Activated CD8-positive, alpha-beta memory T cell treated with anti-CD3 and anti-CD28 coated beads, Interleukin-2, amount 50 U/mL, for 24 hours (primary cell): ENCODE measurements around the gene KRT34.

ENCODE experiments used
- DNase-seq: peaks from one replicate; pipeline ENCODE4 v3.0.0-alpha.2; 2020; ENCODE audit errors: extremely low read depth

KRT34 gene

DNA sequence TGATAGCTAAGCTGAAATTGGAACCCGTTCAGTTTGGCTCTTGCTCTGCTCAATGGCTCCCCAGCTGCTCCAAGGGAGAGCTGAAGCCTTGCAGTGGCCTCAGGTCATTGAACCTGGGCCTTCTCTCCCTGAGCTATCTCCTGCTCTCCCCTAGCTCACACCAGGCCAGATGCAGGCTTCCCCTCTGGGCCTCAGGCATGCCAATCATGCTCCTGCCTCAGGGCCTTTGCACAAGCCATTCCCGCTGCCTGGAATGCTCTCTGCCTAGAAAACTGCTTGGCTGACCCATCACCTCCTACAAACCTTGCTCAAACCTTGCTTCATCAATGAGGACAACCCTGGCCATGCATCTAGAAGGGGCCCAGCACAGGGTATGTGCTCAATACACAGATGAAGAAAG lies 49.9 kb downstream of the KRT34 start:
- no peak for DNase-seq

DNA sequence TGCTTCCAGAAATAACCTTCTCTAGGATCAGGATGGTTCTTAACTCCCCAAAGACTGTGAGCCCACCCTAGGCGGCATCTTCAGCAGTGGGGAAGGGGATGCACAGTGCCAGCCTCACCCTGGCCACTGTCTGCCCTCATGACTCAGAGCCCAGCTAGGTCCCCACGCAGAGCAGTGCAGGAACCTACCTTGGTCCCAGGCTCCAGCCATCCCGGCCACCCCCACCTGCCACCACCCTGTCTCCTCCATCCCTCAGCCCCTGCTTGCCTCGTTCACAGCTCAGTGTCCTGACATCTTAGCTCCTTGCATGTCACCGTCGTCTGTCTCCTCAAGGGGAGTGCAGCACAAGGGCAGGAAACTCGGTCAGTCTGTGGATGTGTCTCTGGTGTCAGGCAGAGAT lies 50.5 kb downstream of the KRT34 start:
- no peak for DNase-seq

- no peak for DNase-seq
Measured at GRCh38 chr17:41329279-41329948, 52.7 kb downstream of the KRT34 start.

DNA sequence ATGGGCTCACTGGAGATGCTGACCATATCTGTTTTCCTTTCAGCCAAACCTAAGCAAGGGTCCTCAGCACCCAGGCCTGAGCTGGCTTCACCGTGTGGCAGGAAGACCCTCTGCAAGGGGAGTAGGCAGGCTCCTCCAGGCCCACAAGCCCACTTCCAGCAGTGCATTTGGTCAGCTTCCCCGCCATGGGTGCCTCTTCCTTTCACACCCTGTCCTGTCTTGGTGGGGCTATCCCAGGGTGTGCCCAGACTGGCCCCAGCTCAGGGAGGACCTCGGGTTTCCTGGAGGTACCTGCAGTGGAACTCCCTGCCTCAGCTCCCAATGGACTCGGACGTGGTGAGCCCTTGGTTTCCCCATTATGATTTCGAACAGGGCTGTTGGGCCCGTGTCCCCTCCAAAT lies 53.9 kb downstream of the KRT34 start:
- no peak for DNase-seq
